ENCODE data around the gene COL20A1.

The COL20A1 gene

DNA sequence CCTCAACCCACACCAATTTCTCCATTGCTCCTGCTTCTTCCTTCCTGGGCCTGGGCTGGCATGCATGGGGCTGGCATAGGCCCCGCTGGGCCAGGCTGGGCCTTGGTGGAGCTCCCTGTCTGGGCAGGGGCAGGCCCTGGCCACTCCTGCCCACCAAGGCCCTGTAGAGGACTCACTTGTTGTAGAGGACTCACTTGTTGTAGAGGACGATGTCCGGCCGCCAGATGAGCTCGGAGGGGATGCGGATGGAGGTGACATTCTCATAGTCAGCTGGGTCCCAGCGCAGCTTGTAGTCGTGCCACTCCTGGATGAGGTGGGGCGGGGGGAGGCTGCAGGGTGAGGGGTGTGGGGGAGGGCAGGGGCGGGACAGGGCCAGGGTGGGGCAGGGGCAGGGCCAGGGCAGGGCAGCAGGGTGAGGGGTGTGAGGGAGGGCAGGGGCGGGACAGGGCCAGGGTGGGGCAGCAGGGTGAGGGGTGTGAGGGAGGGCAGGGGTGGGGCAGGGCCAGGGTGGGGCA is 62.9 kb downstream of the COL20A1 start:
- no peak for TF ChIP-seq ZFX (IDR thresholded peaks at IDR 0.05)
- no peak for TF ChIP-seq CTCF (conservative IDR thresholded peaks at IDR 0.05)
- no peak overlapping the region for H3K27ac ChIP-seq

DNA sequence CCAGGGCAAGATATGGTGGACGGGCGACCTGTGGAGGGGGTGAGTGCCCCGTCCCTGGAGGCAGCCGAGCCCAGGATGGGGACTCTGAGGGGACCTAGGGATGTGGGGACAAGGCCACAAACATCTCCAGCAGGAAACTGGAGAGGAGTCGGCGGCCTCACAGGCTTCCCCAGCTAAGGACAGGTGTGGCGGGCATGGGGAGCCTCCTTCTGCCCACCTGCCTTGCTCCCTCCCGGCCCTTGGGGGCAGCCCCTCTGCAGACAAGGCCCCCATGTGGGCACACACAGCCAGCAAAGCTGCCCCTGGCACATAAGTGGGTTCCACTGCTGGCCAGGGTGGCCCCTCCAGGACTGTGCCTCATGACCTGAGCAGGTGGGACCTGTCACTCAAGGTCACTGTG is 63.5 kb downstream of the COL20A1 start:
- TF ChIP-seq CTCF (conservative IDR thresholded peaks at IDR 0.05) = no peak
- TF ChIP-seq ZFX (IDR thresholded peaks at IDR 0.05) = no peak

GRCh38 chr20:63356931-63357879 is 64.2 kb downstream of the COL20A1 start:
- TF ChIP-seq CTCF (conservative IDR thresholded peaks at IDR 0.05) = no peak
- TF ChIP-seq ZFX (IDR thresholded peaks at IDR 0.05) = no peak
- peak overlapping the region; percentile 30 for H3K27ac ChIP-seq

More for the DNA sequence above, 63.5 kb downstream of the COL20A1 start:
- H3K27ac ChIP-seq = no peak overlapping the region

DNA sequence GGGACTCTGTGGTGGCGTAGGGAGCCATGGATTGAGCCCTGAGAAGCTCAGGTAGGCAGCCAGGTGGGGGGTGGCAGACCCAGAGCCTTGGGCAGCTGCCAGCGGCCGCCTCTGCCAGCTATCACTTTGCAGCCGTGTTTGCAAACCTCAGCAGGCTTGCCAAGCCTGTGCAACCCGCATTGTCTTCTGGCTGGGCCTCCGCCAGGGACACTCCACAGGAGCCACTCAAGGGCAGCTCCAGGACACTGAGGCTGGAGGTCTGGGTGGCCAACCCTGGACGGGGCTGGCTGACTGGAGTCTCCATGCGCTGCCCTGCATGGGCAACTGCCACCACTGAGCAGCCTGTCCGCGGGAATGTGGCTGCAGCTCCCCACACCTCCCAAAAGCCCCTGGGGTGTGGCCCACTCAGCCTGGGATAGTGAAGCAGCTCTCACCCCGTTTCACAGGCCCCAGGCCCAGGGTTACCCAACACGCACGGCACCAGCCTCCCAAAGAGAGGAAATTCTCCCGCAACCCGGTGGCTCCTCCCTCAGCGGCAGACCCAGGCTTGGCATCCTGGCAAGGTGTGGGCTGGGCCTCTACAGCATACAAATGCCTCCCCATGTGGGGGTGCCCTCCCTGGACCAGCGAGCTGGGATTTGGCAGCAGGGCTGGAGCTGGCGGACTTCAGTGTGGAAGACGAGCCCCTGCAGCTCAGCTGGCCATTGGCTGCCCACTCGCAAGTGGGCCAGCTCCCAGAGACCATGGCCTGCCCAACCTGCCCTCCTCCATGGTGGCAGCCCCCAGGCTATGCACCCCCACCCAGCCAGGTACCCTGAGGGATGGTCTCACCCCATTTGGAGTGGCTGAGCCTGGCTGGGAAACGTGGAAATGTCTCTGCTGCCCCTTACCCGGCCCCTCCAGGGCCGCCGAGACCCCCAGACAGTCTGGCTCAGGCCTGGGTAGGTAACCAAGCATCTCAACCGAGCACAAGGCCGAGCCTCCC is 65.2 kb downstream of the COL20A1 start:
- peak overlapping the region; percentile 30 for H3K27ac ChIP-seq
- TF ChIP-seq CTCF (conservative IDR thresholded peaks at IDR 0.05) (no peak), ZFX (IDR thresholded peaks at IDR 0.05) (no peak)

- TF ChIP-seq ZFX (IDR thresholded peaks at IDR 0.05) = no peak
- no peak for TF ChIP-seq CTCF (conservative IDR thresholded peaks at IDR 0.05)
- no peak overlapping the region for H3K27ac ChIP-seq
Observed at GRCh38 chr20:63359164-63359934, 66.4 kb downstream of the COL20A1 start.

GRCh38 chr20:63359937-63360849 is 67.2 kb downstream of the COL20A1 start:
- TF ChIP-seq CTCF (conservative IDR thresholded peaks at IDR 0.05) = no peak
- no peak for TF ChIP-seq ZFX (IDR thresholded peaks at IDR 0.05)
- no peak overlapping the region for H3K27ac ChIP-seq
